ENCODE results near the gene CASQ2.

GRCh38 chr1:115771094-115771846 is 2.8 kb upstream of the CASQ2 start:
- TF ChIP-seq POLR2AphosphoS5 (IDR thresholded peaks at IDR 0.05; ENCODE audit: low read depth, low read length) = no peak
- TF ChIP-seq SPI1 (IDR thresholded peaks at IDR 0.05; ENCODE audit: low read depth, low read length) = no peak
- TF ChIP-seq POLR2A (IDR thresholded peaks at IDR 0.05; ENCODE audit: low read depth, low read length) = no peak
